Testis (tissue), 3 donors: ENCODE results near the gene SPEN. TPM values are rescaled to one million over a fixed set of nuclear protein-coding genes. Genes with fewer than 3 reads are reported as not detected.
"Not testable (repeated sequence)": the region's sequence is repeated elsewhere in the genome, so short reads cannot be mapped to it uniquely, and the experiment has no call there.

Source experiments
- DNase-seq: peaks from one replicate; pipeline ENCODE4 v3.0.0-alpha.2; 2019
- H3K27ac ChIP-seq, 2 donors: fragments of 200-600 bp; sonication (generic); one replicate each; pipeline ENCODE4 v1.5.1; 2019
- H3K27me3 ChIP-seq: fragments of 200-600 bp; sonication (generic); one replicate; pipeline ENCODE4 v1.5.1; 2019
- H3K36me3 ChIP-seq: fragments of 200-600 bp; sonication (generic); one replicate; pipeline ENCODE4 v1.5.1; 2017; ENCODE audit warnings: low read depth; ENCODE audit errors: missing control alignments
- H3K4me1 ChIP-seq: fragments of 200-600 bp; sonication (generic); one replicate; pipeline ENCODE4 v1.5.1; 2019
- H3K4me3 ChIP-seq, 2 donors: fragments of 200-600 bp; sonication (generic); one replicate each; pipeline ENCODE4 v1.5.1; 2017 to 2019
- H3K9me3 ChIP-seq: fragments of 200-600 bp; sonication (generic); one replicate; pipeline ENCODE4 v1.5.1; 2017
- POLR2A ChIP-seq: fragments of 450-650 bp; IDR thresholded peaks from one replicate; pipeline ENCODE4 v1.6.1; 2017; ENCODE audit warnings: antibody characterized with exemption, mild to moderate bottlenecking, moderate library complexity
- WGBS, 2 donors: methylation state at CpG; one replicate each; pipeline ENCODE4 v1.1.5; 2018; 5-methylcytosine and 5-hydroxymethylcytosine counted together
- intact Hi-C: fragments of 100-400 bp; cut with DNase I; formaldehyde crosslinking; loops from one replicate; pipeline ENCODE4 v1.15.1; 2023; ENCODE audit warnings: low total_unique reads
- polyA plus RNA-seq: library from polyadenylated mRNA; stranded (reverse); fragments of 350-450 nt; fragmentation: Illumina TruSeq; extraction: RNeasy Lipid Tissue Mini Kit (QIAGEN cat#74804); gene quantifications from one replicate; pipeline ENCODE4 v1.2.3, GENCODE V29; 2014; ENCODE audit warnings: low read depth, low replicate concordance; ENCODE audit not compliant: insufficient read depth
- total RNA-seq, 2 donors: library from RNA; depleted of rRNA; stranded (reverse); fragments of >200 nt; gene quantifications; one replicate each; pipeline ENCODE4 v1.2.3, GENCODE V29; 2016
- TF ChIP-seq, protein P1 (sequence below), 3 experiments: fragments of 450-650 bp in 2 of 3; fragments of 200-600 bp in 1 of 3; sonication (generic) in 1 of 3; IDR thresholded peaks; one replicate each; pipeline ENCODE4 v1.5.1; 2016 to 2019; ENCODE audit warnings: antibody characterized with exemption in 3 of 3, mild to moderate bottlenecking in 2 of 3, moderate library complexity in 1 of 3

The SPEN gene
- total and polyA plus RNA-seq, 3 donors from 2014 or later = 53.2 to 60.6 (median 54.8) TPM

DNA sequence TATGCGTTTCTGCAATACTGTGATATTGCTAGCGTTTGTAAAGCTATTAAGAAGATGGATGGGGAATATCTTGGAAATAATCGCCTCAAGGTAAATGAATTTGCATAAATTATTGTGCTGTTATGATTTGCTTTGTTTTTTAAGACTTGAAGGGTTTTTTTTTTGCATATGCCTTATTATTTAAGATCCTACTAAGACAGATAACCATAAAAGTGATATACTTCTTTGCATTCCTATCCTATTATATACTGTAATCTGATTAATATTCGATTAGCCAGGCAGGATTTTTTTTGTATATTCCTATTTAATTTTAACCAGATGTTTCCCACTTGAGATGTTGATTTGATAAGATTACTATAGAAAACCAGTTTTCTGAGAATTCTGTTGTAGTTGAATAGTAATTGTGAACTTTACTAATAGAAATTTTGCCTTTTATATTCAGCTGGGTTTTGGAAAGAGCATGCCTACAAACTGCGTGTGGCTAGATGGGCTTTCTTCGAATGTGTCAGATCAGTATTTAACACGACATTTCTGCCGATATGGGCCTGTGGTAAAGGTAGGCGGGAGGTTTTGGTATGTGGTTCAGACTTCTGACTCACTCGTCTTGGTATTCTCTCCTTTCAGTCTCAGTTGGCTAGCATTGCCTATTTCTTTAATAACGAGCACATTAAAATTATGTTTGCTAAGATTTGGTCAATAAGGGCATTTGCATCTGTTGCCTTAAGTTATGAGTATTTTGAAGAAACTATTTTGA, 71.6 kb downstream of the SPEN start:
- no peaks in the 10 kb centered on the region for H3K36me3 ChIP-seq
- DNase-seq = no peak
- no peak overlapping the region for H3K27ac ChIP-seq
- intact Hi-C loops = no loop called here
- TF ChIP-seq POLR2A = no peak
- TF ChIP-seq, protein P1, sequence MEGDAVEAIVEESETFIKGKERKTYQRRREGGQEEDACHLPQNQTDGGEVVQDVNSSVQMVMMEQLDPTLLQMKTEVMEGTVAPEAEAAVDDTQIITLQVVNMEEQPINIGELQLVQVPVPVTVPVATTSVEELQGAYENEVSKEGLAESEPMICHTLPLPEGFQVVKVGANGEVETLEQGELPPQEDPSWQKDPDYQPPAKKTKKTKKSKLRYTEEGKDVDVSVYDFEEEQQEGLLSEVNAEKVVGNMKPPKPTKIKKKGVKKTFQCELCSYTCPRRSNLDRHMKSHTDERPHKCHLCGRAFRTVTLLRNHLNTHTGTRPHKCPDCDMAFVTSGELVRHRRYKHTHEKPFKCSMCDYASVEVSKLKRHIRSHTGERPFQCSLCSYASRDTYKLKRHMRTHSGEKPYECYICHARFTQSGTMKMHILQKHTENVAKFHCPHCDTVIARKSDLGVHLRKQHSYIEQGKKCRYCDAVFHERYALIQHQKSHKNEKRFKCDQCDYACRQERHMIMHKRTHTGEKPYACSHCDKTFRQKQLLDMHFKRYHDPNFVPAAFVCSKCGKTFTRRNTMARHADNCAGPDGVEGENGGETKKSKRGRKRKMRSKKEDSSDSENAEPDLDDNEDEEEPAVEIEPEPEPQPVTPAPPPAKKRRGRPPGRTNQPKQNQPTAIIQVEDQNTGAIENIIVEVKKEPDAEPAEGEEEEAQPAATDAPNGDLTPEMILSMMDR (IDR thresholded peaks at IDR 0.05) = no peak
- WGBS, 2 donors = 88 to 94% methylated on average over 11 of the region's 11 CpGs
- H3K4me1 ChIP-seq = no peaks in the 10 kb centered on the region
- no peak overlapping the region for H3K4me3 ChIP-seq
- H3K9me3 ChIP-seq = no peaks in the 10 kb centered on the region
- no peaks in the 10 kb centered on the region for H3K27me3 ChIP-seq

DNA sequence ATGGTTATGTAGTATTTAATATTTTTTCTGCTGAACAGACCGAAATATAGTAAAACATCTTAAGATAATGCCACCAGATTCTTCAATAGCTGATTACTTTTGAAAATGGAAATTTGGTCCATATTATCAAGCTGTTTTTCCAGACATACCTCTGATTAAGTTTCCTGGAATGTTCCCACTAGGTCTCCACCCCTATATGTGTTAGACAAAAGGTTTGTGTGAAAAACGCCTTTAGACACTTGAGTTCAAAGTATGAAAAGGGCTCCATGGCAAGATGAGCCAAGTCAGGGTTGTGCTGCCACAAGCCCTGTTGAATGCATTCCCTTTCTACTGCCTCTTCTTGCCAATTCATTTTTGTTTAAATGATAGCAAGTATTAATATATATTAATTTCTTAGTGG, 75.7 kb downstream of the SPEN start:
- no peak for TF ChIP-seq POLR2A
- TF ChIP-seq, protein P1 (IDR thresholded peaks at IDR 0.05) = no peak
- Histone ChIP-seq H3K4me1 (no peaks in the 10 kb centered on the region), H3K36me3 (no peaks in the 10 kb centered on the region), H3K27ac (no peak overlapping the region), H3K9me3 (no peaks in the 10 kb centered on the region), H3K27me3 (no peaks in the 10 kb centered on the region), H3K4me3 (no peak overlapping the region)
- intact Hi-C loops = no loop called here
- DNase-seq = no peak
- WGBS, 2 donors = 90 to 91% methylated on average over 2 of the region's 2 CpGs

DNA sequence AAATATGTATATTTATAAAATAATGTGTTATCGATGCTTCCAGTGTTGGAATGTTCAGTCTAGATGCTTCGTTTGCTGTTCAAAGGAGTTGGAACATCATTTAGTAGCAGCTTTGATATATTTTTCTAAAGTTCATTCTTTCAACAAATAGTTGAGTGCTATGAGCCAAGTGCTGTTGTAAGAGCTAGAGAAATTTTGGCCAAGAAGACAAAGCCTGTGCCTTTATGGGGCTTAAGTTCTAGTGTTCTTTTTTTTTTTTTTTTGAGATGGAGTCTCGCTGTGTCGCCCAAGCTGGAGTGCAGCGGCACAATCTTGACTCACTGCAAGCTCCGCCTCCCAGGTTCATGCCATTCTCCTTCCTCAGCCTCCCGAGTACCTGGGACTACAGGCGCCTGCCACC, 78.9 kb downstream of the SPEN start:
- H3K4me1 ChIP-seq, H3K27ac ChIP-seq, intact Hi-C loops, H3K9me3 ChIP-seq, H3K36me3 ChIP-seq, H3K4me3 ChIP-seq, DNase-seq, H3K27me3 ChIP-seq: not testable (repeated sequence)
- WGBS, 2 donors = 85 to 93% methylated on average over 8 of the region's 8 CpGs

DNA sequence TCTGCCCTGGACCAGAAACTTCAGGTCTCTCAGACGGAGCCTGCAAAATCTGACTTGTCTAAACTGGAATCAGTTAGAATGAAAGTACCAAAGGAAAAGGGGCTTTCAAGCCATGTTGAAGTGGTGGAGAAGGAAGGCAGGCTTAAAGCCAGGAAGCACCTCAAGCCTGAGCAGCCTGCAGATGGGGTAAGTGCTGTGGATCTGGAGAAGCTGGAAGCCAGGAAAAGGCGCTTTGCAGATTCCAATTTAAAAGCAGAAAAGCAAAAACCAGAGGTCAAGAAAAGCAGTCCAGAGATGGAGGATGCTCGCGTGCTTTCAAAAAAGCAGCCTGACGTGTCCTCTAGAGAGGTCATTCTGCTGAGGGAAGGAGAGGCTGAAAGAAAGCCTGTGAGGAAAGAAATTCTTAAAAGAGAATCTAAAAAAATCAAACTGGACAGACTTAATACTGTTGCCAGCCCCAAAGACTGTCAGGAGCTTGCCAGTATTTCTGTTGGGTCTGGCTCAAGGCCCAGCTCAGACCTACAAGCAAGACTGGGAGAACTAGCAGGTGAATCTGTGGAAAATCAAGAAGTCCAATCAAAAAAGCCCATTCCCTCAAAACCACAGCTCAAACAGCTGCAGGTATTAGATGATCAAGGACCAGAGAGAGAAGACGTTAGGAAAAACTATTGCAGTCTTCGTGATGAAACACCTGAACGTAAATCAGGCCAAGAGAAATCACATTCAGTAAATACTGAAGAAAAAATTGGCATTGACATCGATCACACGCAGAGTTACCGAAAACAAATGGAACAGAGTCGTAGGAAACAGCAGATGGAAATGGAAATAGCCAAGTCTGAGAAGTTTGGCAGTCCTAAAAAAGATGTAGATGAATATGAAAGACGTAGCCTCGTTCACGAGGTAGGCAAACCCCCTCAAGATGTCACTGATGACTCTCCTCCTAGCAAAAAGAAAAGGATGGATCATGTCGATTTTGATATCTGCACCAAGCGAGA, 81.8 kb downstream of the SPEN start:
- no peaks in the 10 kb centered on the region for H3K36me3 ChIP-seq
- no peak for TF ChIP-seq POLR2A
- TF ChIP-seq, protein P1 (IDR thresholded peaks at IDR 0.05) = no peak
- 92 to 93% methylated on average over 17 of the region's 17 CpGs for WGBS, 2 donors
- no peaks in the 10 kb centered on the region for H3K4me1 ChIP-seq
- intact Hi-C loops = no loop called here
- H3K4me3 ChIP-seq = no peak overlapping the region
- no peak for DNase-seq
- no peaks in the 10 kb centered on the region for H3K27me3 ChIP-seq
- H3K9me3 ChIP-seq = no peaks in the 10 kb centered on the region
- no peak overlapping the region for H3K27ac ChIP-seq

DNA sequence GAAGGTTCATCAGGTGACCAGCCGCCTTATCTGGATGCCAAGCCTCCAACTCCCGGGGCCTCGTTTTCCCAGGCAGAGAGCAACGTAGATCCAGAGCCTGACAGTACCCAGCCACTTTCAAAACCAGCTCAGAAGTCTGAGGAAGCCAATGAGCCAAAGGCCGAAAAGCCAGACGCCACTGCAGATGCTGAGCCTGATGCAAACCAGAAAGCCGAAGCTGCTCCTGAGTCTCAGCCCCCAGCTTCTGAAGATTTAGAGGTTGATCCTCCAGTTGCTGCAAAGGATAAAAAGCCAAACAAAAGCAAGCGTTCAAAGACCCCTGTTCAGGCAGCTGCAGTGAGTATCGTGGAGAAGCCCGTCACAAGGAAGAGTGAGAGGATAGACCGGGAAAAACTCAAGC, 83.9 kb downstream of the SPEN start:
- no peaks in the 10 kb centered on the region for H3K36me3 ChIP-seq
- H3K27ac ChIP-seq = no peak overlapping the region
- intact Hi-C loops = no loop called here
- H3K4me1 ChIP-seq = no peaks in the 10 kb centered on the region
- TF ChIP-seq, protein P1 (IDR thresholded peaks at IDR 0.05) = no peak
- no peak for TF ChIP-seq POLR2A
- H3K4me3 ChIP-seq = no peak overlapping the region
- DNase-seq = no peak
- WGBS, 2 donors = 96% methylated on average over 10 to 11 of the region's 11 CpGs
- H3K27me3 ChIP-seq = no peaks in the 10 kb centered on the region
- no peaks in the 10 kb centered on the region for H3K9me3 ChIP-seq
